Tibial artery (tissue), 4 donors: ENCODE measurements around the gene NWD2.

ENCODE experiments used
- DNase-seq, 2 donors: peaks; one replicate each; pipeline ENCODE4 v3.0.0-alpha.2; 2019
- H3K27ac ChIP-seq, 2 donors: fragments of 200-600 bp; sonication (generic) in 1 of 2; 1 replicate in 1 of 2; 2 replicates in 1 of 2; pipeline ENCODE4 v1.5.1; 2018 to 2019; ENCODE audit warnings: mild to moderate bottlenecking in 1 of 2
- H3K27me3 ChIP-seq, 2 donors: fragments of 200-600 bp; sonication (generic) in 1 of 2; one replicate each; pipeline versions ENCODE4 v1.5.1 to v1.6.0; 2016 to 2019
- H3K36me3 ChIP-seq, 3 donors: fragments of 200-600 bp; sonication (generic) in 2 of 3; one replicate each; pipeline ENCODE4 v1.5.1; 2016 to 2019; ENCODE audit warnings: mild to moderate bottlenecking in 2 of 3
- H3K4me1 ChIP-seq, 4 donors: fragments of 200-600 bp; sonication (generic) in 2 of 4; 1 replicate in 3 of 4; 2 replicates in 1 of 4; pipeline ENCODE4 v1.5.1; 2016 to 2019
- H3K4me3 ChIP-seq, 2 donors: fragments of 200-600 bp; sonication (generic) in 1 of 2; 1 replicate in 1 of 2; 2 replicates in 1 of 2; pipeline ENCODE4 v1.5.1; 2018 to 2019; ENCODE audit warnings: mild to moderate bottlenecking in 2 of 2
- H3K9me3 ChIP-seq, 3 donors: fragments of 200-600 bp; sonication (generic) in 1 of 3; one replicate each; pipeline ENCODE4 v1.5.1; 2016 to 2019
- intact Hi-C: fragments of 100-400 bp; cut with DNase I; formaldehyde crosslinking; loops from one replicate; pipeline ENCODE4 v1.15.0; 2023; ENCODE audit warnings: low total_unique reads
- TF ChIP-seq, protein P1 (sequence below), 2 experiments: fragments of 200-600 bp in 1 of 2; fragments of 450-650 bp in 1 of 2; IDR thresholded peaks; one replicate each; pipeline ENCODE4 v1.5.1; 2017 to 2019; ENCODE audit warnings: antibody characterized with exemption in 2 of 2, mild to moderate bottlenecking in 1 of 2, moderate library complexity in 1 of 2

Gene NWD2

DNA sequence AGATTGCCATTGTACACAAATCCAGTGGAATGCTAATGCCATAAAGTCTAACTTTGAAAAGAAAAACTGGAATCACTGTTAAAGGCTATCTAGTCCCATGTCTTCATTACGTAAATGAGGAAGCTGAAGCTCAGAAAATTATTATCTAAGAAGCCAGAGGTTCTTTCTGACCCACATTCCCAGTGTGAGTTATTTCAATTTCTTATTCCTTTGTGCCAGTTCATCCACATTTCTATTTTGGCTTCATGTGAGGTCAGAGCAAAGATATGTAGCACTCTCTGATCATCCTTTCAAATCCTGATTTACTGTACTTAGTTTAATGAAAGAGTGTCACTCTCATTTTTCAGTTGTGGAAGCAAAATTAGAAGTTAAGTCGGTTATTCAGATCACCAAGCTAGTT is 24.6 kb upstream of the NWD2 start:
- no peaks in the 10 kb centered on the region for H3K4me1 ChIP-seq
- no peak for DNase-seq
- no peaks in the 10 kb centered on the region for H3K27me3 ChIP-seq
- no peaks in the 10 kb centered on the region for H3K36me3 ChIP-seq
- TF ChIP-seq, protein P1, sequence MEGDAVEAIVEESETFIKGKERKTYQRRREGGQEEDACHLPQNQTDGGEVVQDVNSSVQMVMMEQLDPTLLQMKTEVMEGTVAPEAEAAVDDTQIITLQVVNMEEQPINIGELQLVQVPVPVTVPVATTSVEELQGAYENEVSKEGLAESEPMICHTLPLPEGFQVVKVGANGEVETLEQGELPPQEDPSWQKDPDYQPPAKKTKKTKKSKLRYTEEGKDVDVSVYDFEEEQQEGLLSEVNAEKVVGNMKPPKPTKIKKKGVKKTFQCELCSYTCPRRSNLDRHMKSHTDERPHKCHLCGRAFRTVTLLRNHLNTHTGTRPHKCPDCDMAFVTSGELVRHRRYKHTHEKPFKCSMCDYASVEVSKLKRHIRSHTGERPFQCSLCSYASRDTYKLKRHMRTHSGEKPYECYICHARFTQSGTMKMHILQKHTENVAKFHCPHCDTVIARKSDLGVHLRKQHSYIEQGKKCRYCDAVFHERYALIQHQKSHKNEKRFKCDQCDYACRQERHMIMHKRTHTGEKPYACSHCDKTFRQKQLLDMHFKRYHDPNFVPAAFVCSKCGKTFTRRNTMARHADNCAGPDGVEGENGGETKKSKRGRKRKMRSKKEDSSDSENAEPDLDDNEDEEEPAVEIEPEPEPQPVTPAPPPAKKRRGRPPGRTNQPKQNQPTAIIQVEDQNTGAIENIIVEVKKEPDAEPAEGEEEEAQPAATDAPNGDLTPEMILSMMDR (IDR thresholded peaks at IDR 0.05): no peak
- H3K27ac ChIP-seq: no peak overlapping the region
- no peaks in the 10 kb centered on the region for H3K9me3 ChIP-seq
- no peak overlapping the region for H3K4me3 ChIP-seq
- intact Hi-C loops: no loop called here

- TF ChIP-seq, protein P1 (IDR thresholded peaks at IDR 0.05): no peak
- no peaks in the 10 kb centered on the region for H3K36me3 ChIP-seq
- DNase-seq: no peak
- H3K9me3 ChIP-seq: no peaks in the 10 kb centered on the region
- no peak overlapping the region for H3K4me3 ChIP-seq
- intact Hi-C loops: no loop called here
- H3K27ac ChIP-seq: no peak overlapping the region
- H3K27me3 ChIP-seq: no peaks in the 10 kb centered on the region
- no peaks in the 10 kb centered on the region for H3K4me1 ChIP-seq
These were observed 23.9 kb upstream of the NWD2 start for GRCh38 chr4:37220685-37221084.

DNA sequence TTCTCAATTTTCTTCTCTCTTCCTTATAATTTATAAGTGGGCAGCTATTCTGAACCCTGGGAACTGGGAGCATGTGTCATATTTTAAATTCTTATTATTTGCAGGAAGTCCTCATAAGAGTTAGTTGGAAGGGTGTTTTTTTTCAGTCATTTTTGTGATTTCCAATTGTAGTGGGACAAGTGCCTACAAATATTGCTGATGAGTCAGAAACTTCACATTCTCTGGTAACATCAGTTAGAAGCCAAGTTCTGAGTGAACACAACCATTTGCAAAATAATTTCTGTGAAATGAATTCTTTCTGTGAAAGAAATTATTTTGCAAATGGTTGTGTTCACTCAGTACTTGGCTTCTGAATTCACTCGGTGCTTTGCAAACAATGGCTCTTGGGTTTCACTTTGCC is 20.8 kb upstream of the NWD2 start:
- intact Hi-C loops: no loop called here
- H3K36me3 ChIP-seq: no peaks in the 10 kb centered on the region
- DNase-seq: no peak
- no peaks in the 10 kb centered on the region for H3K9me3 ChIP-seq
- H3K4me3 ChIP-seq: no peak overlapping the region
- H3K4me1 ChIP-seq: no peaks in the 10 kb centered on the region
- H3K27me3 ChIP-seq: no peaks in the 10 kb centered on the region
- H3K27ac ChIP-seq: no peak overlapping the region
- TF ChIP-seq, protein P1 (IDR thresholded peaks at IDR 0.05): no peak

DNA sequence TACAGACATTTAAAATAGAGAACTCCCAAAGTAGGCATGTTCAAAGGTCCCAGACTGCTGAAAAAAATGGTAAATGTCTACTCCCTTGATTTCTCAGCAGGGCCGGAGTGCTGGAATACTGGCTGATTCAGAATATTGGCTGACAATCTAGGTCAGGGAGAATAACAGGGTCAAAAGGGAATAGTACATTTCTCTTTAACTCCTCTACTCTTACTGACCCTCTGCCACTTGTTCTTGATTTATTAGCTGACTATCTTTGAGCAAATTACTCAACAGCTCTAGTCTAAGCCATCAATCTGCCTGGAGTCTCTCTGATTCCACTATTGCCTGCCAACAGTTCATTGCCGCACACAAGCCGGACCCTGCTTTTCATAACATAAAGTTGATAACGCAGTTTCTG is 19.7 kb upstream of the NWD2 start:
- Histone ChIP-seq H3K4me1 (no peaks in the 10 kb centered on the region), H3K9me3 (no peaks in the 10 kb centered on the region), H3K4me3 (no peak overlapping the region), H3K27ac (no peak overlapping the region), H3K27me3 (no peaks in the 10 kb centered on the region), H3K36me3 (no peaks in the 10 kb centered on the region)
- no peak for DNase-seq
- intact Hi-C loops: no loop called here
- TF ChIP-seq, protein P1 (IDR thresholded peaks at IDR 0.05): no peak

DNA sequence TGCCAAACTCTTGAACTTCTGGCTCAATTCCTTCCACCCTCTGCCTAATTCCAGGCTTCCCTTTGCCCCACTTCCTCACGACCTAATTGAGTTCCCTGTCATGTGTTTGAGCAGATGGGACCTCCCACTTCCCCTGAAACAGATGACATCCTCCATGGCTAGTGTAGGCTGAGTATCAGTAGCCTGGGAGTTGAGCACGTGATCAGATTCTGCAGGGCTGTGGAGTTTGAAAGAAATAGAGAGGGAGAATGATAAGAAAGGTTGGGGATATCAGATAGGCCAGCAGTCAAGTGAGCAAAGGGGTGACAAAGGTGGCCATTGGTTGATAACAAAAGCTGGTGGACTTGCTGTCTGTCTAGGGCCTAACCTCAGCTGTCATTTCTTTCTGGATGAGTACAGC is 18.8 kb upstream of the NWD2 start:
- no peak overlapping the region for H3K27ac ChIP-seq
- DNase-seq: no peak
- TF ChIP-seq, protein P1 (IDR thresholded peaks at IDR 0.05): no peak
- H3K27me3 ChIP-seq: no peaks in the 10 kb centered on the region
- H3K4me1 ChIP-seq: no peaks in the 10 kb centered on the region
- intact Hi-C loops: no loop called here
- no peaks in the 10 kb centered on the region for H3K36me3 ChIP-seq
- no peak overlapping the region for H3K4me3 ChIP-seq
- H3K9me3 ChIP-seq: no peaks in the 10 kb centered on the region

- intact Hi-C loops: no loop called here
- Histone ChIP-seq H3K9me3 (no peaks in the 10 kb centered on the region), H3K27ac (no peak overlapping the region), H3K27me3 (no peaks in the 10 kb centered on the region), H3K36me3 (no peaks in the 10 kb centered on the region), H3K4me1 (no peaks in the 10 kb centered on the region), H3K4me3 (no peak overlapping the region)
- TF ChIP-seq, protein P1 (IDR thresholded peaks at IDR 0.05): no peak
- no peak for DNase-seq
These were observed 12.2 kb upstream of the NWD2 start for GRCh38 chr4:37232315-37232714.
